Cortex of kidney (tissue), 1 donor: Measurements from ENCODE around the gene MOV10.

Experiments used
- DNase-seq: peaks from one replicate; lab custom pipeline; 2025; lab: John Stamatoyannopoulos, UW

MOV10 gene

GRCh38 chr1:112700290-112701226 lies 26.1 kb downstream of the MOV10 start:
- DNase-seq = peak; percentile 43

- no peak for DNase-seq
Observed at GRCh38 chr1:112701227-112702066, 27.0 kb downstream of the MOV10 start.

GRCh38 chr1:112702067-112702395 lies 27.6 kb downstream of the MOV10 start:
- DNase-seq = no peak

- DNase-seq = no peak
Observed at GRCh38 chr1:112702420-112703261, 28.2 kb downstream of the MOV10 start.

GRCh38 chr1:112703706-112704105 lies 29.2 kb downstream of the MOV10 start:
- DNase-seq = no peak

- no peak for DNase-seq
Observed at GRCh38 chr1:112704391-112704933, 30.0 kb downstream of the MOV10 start.

GRCh38 chr1:112704934-112705627 lies 30.6 kb downstream of the MOV10 start:
- no peak for DNase-seq

GRCh38 chr1:112706505-112707220 lies 32.2 kb downstream of the MOV10 start, which contains the start of gene RHOC:
RHOC (minus strand) TSS chr1:112707127; CDS start chr1:112703799, 3,328 bp downstream.
- DNase-seq = peak; percentile 74

GRCh38 chr1:112707221-112708001 lies 33.0 kb downstream of the MOV10 start:
- no peak for DNase-seq

- DNase-seq = no peak
Observed at GRCh38 chr1:112708002-112708448, 33.6 kb downstream of the MOV10 start.

- no peak for DNase-seq
Observed at GRCh38 chr1:112708489-112708888, 34.0 kb downstream of the MOV10 start.

GRCh38 chr1:112710159-112710558 lies 35.7 kb downstream of the MOV10 start:
- DNase-seq = no peak

GRCh38 chr1:112710586-112710985 lies 36.1 kb downstream of the MOV10 start:
- DNase-seq = no peak

GRCh38 chr1:112711041-112711440 lies 36.6 kb downstream of the MOV10 start:
- no peak for DNase-seq

GRCh38 chr1:112711670-112712069 lies 37.2 kb downstream of the MOV10 start:
- DNase-seq = no peak

GRCh38 chr1:112712191-112712590 lies 37.7 kb downstream of the MOV10 start:
- DNase-seq = no peak

GRCh38 chr1:112712701-112713128 lies 38.3 kb downstream of the MOV10 start:
- no peak for DNase-seq

GRCh38 chr1:112713466-112714312 lies 39.2 kb downstream of the MOV10 start:
- DNase-seq = no peak
